ENCODE measurements around the gene FGF14. TPM values are rescaled to one million over a fixed set of nuclear protein-coding genes. Genes with fewer than 3 reads are reported as not detected.

Gene FGF14
- total RNA-seq, 2 donors from 2014 or later: 0.14 TPM

GRCh38 chr13:102255409-102255808 lies 146.4 kb downstream of the FGF14 start:
- Histone ChIP-seq H3K4me3 (no peak overlapping the region), H3K27me3 (replicated peaks; ENCODE audit: insufficient read depth) (no peaks in the 10 kb centered on the region), H3K36me3 (no peaks in the 10 kb centered on the region), H3K9me3 (no peaks in the 10 kb centered on the region), H3K4me1 (ENCODE audit: control insufficient read depth in 1 of 2, low read depth in 2 of 2) (no peaks in the 10 kb centered on the region), H3K27ac (no peak overlapping the region)
- DNase-seq (ENCODE audit: low spot score) (no peak), ATAC-seq (ENCODE audit: insufficient number of reproducible peaks, low FRiP score, low read depth) (no peak)
- TF ChIP-seq, protein P1, sequence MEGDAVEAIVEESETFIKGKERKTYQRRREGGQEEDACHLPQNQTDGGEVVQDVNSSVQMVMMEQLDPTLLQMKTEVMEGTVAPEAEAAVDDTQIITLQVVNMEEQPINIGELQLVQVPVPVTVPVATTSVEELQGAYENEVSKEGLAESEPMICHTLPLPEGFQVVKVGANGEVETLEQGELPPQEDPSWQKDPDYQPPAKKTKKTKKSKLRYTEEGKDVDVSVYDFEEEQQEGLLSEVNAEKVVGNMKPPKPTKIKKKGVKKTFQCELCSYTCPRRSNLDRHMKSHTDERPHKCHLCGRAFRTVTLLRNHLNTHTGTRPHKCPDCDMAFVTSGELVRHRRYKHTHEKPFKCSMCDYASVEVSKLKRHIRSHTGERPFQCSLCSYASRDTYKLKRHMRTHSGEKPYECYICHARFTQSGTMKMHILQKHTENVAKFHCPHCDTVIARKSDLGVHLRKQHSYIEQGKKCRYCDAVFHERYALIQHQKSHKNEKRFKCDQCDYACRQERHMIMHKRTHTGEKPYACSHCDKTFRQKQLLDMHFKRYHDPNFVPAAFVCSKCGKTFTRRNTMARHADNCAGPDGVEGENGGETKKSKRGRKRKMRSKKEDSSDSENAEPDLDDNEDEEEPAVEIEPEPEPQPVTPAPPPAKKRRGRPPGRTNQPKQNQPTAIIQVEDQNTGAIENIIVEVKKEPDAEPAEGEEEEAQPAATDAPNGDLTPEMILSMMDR (IDR thresholded peaks at IDR 0.05): no peak

- TF ChIP-seq, protein P1 (IDR thresholded peaks at IDR 0.05): no peak
- H3K4me1 ChIP-seq (ENCODE audit: control insufficient read depth in 1 of 2, low read depth in 2 of 2): no peaks in the 10 kb centered on the region
- no peaks in the 10 kb centered on the region for H3K27me3 ChIP-seq (replicated peaks; ENCODE audit: insufficient read depth)
- H3K9me3 ChIP-seq: no peaks in the 10 kb centered on the region
- H3K27ac ChIP-seq: no peak overlapping the region
- H3K36me3 ChIP-seq: no peaks in the 10 kb centered on the region
- DNase-seq (ENCODE audit: low spot score) (no peak), ATAC-seq (ENCODE audit: insufficient number of reproducible peaks, low FRiP score, low read depth) (no peak)
- no peak overlapping the region for H3K4me3 ChIP-seq
Observed at GRCh38 chr13:102251817-102252216, 150.0 kb downstream of the FGF14 start.

DNA sequence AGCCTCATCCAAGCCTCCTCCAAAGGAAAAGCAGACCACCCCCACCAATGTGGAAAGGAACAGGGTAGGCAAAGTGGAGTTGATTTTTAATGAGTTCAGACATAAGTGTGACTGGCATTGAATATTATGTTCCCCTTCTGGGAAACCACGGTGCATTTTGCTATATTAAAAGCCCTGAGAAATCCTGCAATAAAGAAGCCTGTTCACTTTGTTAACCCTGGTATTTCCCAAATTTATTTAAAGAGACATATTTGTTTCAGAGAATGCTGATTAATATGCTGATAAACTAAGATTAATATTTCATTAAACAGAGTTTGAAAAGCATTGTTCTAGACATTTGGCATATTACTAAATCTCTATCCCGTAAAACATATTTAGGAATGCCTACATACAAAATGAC lies 151.4 kb downstream of the FGF14 start:
- TF ChIP-seq, protein P1 (IDR thresholded peaks at IDR 0.05): no peak
- Histone ChIP-seq H3K9me3 (no peaks in the 10 kb centered on the region), H3K36me3 (no peaks in the 10 kb centered on the region), H3K27ac (no peak overlapping the region), H3K4me3 (no peak overlapping the region), H3K4me1 (ENCODE audit: control insufficient read depth in 1 of 2, low read depth in 2 of 2) (no peaks in the 10 kb centered on the region), H3K27me3 (replicated peaks; ENCODE audit: insufficient read depth) (no peaks in the 10 kb centered on the region)
- DNase-seq (ENCODE audit: low spot score) (no peak), ATAC-seq (ENCODE audit: insufficient number of reproducible peaks, low FRiP score, low read depth) (no peak)

DNA sequence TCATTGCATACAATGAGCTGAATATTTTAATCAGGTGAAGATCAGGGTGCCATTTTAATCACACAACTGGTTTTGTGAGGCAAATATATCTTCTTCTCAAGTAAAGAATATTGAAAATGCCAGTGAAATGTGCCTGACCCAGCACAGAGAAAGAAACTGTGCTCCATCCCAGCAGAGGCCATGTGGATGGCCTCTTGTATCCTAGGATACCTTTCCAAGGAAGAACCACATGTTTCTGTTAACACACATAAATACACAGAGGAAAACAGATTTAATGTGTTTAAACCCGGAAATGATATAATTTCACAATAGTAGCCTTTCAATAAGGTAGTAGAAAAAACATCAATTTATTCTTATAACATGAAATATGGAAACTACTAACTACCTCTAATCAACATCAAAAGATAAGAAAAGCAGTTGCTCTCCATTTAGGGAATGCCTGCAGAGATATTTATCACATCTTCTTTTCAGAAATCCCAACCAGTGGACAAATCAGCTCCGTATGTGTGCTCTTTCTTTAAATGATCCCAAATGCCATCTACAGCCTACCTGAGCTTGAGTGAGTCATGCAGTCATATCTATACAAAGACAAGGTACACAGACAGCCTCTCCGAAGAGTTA lies 157.1 kb downstream of the FGF14 start:
- no peaks in the 10 kb centered on the region for H3K36me3 ChIP-seq
- DNase-seq (ENCODE audit: low spot score): no peak
- no peak for ATAC-seq (ENCODE audit: insufficient number of reproducible peaks, low FRiP score, low read depth)
- H3K9me3 ChIP-seq: no peaks in the 10 kb centered on the region
- H3K27ac ChIP-seq: no peak overlapping the region
- H3K27me3 ChIP-seq (replicated peaks; ENCODE audit: insufficient read depth): no peaks in the 10 kb centered on the region
- no peak overlapping the region for H3K4me3 ChIP-seq
- H3K4me1 ChIP-seq (ENCODE audit: control insufficient read depth in 1 of 2, low read depth in 2 of 2): peaks cover 6 to 8% of the 10 kb centered on the region in 2 donors
- TF ChIP-seq, protein P1 (IDR thresholded peaks at IDR 0.05): no peak

GRCh38 chr13:102240110-102240509 lies 161.7 kb downstream of the FGF14 start:
- Histone ChIP-seq H3K27ac (no peak overlapping the region), H3K9me3 (no peaks in the 10 kb centered on the region), H3K4me1 (ENCODE audit: control insufficient read depth in 1 of 2, low read depth in 2 of 2) (peaks cover 8% of the 10 kb centered on the region in 2 donors), H3K4me3 (no peak overlapping the region), H3K36me3 (no peaks in the 10 kb centered on the region), H3K27me3 (replicated peaks; ENCODE audit: insufficient read depth) (no peaks in the 10 kb centered on the region)
- DNase-seq (ENCODE audit: low spot score): no peak
- ATAC-seq (ENCODE audit: insufficient number of reproducible peaks, low FRiP score, low read depth): no peak
- TF ChIP-seq, protein P1 (IDR thresholded peaks at IDR 0.05): no peak
